OCI-LY7 (cell line): ENCODE data around the gene RABEP1.

Experiments used
- EZH2phosphoT487 ChIP-seq: fragments of 200-600 bp; sonication (generic); IDR thresholded peaks from 2 replicates; pipeline ENCODE4 v1.6.1; 2018; ENCODE audit warnings: low read depth, borderline replicate concordance, mild to moderate bottlenecking, mixed run types, antibody characterized with exemption, low read length, moderate library complexity, mixed read lengths
- TF ChIP-seq, protein P1 (sequence below): fragments of 200-600 bp; sonication (generic); conservative IDR thresholded peaks from 2 replicates; pipeline ENCODE4 v1.5.1; 2014; ENCODE audit warnings: mild to moderate bottlenecking, antibody characterized with exemption, low read length, moderate library complexity, mixed read lengths

- TF ChIP-seq, protein P1, sequence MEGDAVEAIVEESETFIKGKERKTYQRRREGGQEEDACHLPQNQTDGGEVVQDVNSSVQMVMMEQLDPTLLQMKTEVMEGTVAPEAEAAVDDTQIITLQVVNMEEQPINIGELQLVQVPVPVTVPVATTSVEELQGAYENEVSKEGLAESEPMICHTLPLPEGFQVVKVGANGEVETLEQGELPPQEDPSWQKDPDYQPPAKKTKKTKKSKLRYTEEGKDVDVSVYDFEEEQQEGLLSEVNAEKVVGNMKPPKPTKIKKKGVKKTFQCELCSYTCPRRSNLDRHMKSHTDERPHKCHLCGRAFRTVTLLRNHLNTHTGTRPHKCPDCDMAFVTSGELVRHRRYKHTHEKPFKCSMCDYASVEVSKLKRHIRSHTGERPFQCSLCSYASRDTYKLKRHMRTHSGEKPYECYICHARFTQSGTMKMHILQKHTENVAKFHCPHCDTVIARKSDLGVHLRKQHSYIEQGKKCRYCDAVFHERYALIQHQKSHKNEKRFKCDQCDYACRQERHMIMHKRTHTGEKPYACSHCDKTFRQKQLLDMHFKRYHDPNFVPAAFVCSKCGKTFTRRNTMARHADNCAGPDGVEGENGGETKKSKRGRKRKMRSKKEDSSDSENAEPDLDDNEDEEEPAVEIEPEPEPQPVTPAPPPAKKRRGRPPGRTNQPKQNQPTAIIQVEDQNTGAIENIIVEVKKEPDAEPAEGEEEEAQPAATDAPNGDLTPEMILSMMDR = no peak
- no peak for TF ChIP-seq EZH2phosphoT487
Observed at GRCh38 chr17:5405400-5405799, 123.3 kb downstream of the RABEP1 start.
